HUDEP-2 (cell line): Measurements from ENCODE around the gene PPP2R2C.
A peak's percentile ranks its signal among the peaks of the same experiment; 100 is the strongest.

Experiments used
- DNase-seq, 76 experiments: peaks; one replicate each; lab custom pipeline; 2025; ENCODE audit not compliant: unreplicated experiment in 76 of 76; lab: John Stamatoyannopoulos, UW

PPP2R2C gene

GRCh38 chr4:6494431-6495295 is 22.2 kb upstream of the PPP2R2C start:
- no peak for DNase-seq

- DNase-seq: no peak
Measured at GRCh38 chr4:6493658-6494304, 21.4 kb upstream of the PPP2R2C start.

GRCh38 chr4:6492861-6493657 is 20.6 kb upstream of the PPP2R2C start:
- DNase-seq: no peak

GRCh38 chr4:6492027-6492590 is 19.7 kb upstream of the PPP2R2C start:
- no peak for DNase-seq

GRCh38 chr4:6491235-6491634 is 18.8 kb upstream of the PPP2R2C start:
- DNase-seq: no peak

- no peak for DNase-seq
Measured at GRCh38 chr4:6489927-6490326, 17.5 kb upstream of the PPP2R2C start.

- no peak for DNase-seq
Measured at GRCh38 chr4:6487466-6487865, 15.1 kb upstream of the PPP2R2C start.

- no peak for DNase-seq
Measured at GRCh38 chr4:6480534-6481088, 8.2 kb upstream of the PPP2R2C start.

GRCh38 chr4:6478546-6479220 is 6.3 kb upstream of the PPP2R2C start:
- no peak for DNase-seq

GRCh38 chr4:6476893-6477292 is 4.5 kb upstream of the PPP2R2C start:
- DNase-seq: no peak

GRCh38 chr4:6475492-6476020 is 3.1 kb upstream of the PPP2R2C start:
- no peak for DNase-seq

- no peak for DNase-seq
Measured at GRCh38 chr4:6474705-6475457, 2.5 kb upstream of the PPP2R2C start.

- peak in 15 of 76 experiments; percentile 1 to 31 (median 11) for DNase-seq
Measured at GRCh38 chr4:6474053-6474568, 1.7 kb upstream of the PPP2R2C start.

GRCh38 chr4:6473264-6474052 is 1.0 kb upstream of the PPP2R2C start:
- no peak for DNase-seq

- DNase-seq: no peak
Measured at GRCh38 chr4:6472008-6472386, 417 bp downstream of the PPP2R2C start.

GRCh38 chr4:6471307-6472007 is 957 bp downstream of the PPP2R2C start:
- no peak for DNase-seq

GRCh38 chr4:6470502-6471306 is 1.7 kb downstream of the PPP2R2C start:
- DNase-seq: peak in 22 of 76 experiments; percentile 4 to 39 (median 16)
